Iris pigment epithelial cell (primary cell): ENCODE results near the gene HNRNPM.
"Not testable (repeated sequence)": the region's sequence is repeated elsewhere in the genome, so short reads cannot be mapped to it uniquely, and the experiment has no call there.

ENCODE experiments used
- DNase-seq: peaks from one replicate; pipeline ENCODE4 v3.0.0-alpha.2; 2011; ENCODE audit warnings: low read depth

Gene HNRNPM

DNA sequence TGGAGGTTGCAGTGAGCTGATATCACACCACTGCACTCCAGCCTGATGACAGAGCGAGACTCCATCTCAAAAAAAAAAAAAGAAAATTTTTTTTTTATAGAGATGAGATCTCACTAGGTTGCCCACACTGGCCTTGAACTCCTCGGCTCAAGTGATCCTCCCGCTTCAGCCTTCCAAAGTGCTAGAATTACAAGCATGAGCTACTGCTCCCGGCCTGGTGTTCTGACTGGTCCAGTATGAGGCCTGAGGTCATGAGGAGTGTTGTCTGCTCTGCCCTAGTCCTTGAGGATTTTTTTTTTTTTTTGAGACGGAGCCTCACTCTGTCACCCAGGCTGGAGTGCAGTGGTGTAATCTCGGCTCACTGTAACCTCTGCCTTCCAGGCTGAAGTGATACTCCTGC lies 19.4 kb upstream of the HNRNPM start:
- DNase-seq, result not testable (repeated sequence)

GRCh38 chr19:8426283-8426682 lies 18.5 kb upstream of the HNRNPM start:
- DNase-seq, result no peak

- no peak for DNase-seq
Observed at GRCh38 chr19:8429044-8429443, 15.7 kb upstream of the HNRNPM start.

GRCh38 chr19:8429826-8430225 lies 14.9 kb upstream of the HNRNPM start:
- no peak for DNase-seq

DNA sequence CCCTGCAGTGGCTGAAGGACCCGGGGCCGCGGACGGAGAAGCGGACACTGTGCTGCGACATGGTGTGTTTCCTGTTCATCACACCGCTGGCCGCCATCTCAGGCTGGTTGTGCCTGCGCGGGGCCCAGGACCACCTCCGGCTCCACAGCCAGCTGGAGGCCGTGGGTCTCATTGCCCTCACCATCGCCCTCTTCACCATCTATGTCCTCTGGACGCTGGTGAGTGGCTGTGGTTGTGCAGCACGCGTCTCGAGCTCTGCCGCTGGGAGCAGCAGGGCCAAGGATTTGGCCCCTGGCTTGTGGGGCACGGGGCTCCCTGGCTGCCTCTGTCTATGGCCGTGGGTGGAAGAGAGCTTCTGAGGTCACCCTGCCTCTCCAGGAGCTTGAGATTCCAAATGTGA lies 14.1 kb upstream of the HNRNPM start:
- DNase-seq, result no peak

- no peak for DNase-seq
Observed at GRCh38 chr19:8438236-8438635, 6.5 kb upstream of the HNRNPM start.

- no peak for DNase-seq
Observed at GRCh38 chr19:8441725-8442544, 2.8 kb upstream of the HNRNPM start.

- DNase-seq, result not testable (repeated sequence)
Observed at GRCh38 chr19:8444140-8444676, 567 bp upstream of the HNRNPM start.

- DNase-seq, result peak; percentile 45
Observed at GRCh38 chr19:8445488-8446001, 770 bp downstream of the HNRNPM start.

- DNase-seq, result peak; percentile 27
Observed at GRCh38 chr19:8446061-8446709, 1.4 kb downstream of the HNRNPM start.

DNA sequence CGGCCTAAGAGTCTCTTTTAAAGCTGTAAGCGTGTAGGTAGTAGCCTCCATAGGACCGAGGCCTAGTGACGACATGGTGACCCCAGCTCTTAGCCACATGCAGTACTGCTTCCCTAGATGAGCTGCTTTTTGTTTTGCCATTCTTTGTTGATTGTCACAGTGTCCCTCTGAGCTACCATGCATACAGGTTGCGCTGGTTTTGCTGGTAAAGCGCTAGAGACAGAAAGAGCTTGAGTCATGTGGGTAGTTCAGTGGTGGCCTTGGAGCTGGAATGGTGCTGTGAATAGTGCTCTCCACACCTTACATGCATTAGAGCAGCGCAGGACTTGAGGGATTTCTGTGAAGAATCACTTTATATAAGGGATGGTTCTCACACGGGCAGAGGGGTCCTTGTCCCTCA lies 5.1 kb downstream of the HNRNPM start:
- DNase-seq, result no peak

- DNase-seq, result no peak
Observed at GRCh38 chr19:8451377-8451776, 6.6 kb downstream of the HNRNPM start.

DNA sequence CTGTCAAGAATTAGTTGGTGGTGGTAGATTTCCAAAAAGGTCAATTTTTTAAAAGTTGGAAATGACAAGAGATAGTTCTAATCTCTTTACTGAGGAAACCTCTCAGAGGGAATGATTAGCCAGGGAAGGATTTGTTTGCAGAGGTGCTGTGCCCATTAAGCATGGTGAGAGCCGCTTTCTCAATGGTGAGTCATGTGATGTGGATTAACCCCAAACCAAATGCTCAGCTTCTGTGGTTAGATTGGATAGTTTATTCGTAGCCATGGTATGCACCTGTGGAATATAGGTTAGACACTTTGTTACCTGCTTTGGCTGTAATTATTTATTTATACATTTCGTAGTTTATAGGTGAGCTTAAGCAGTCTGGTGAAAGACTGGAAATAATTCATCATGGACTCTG lies 7.1 kb downstream of the HNRNPM start:
- DNase-seq, result peak; percentile 86

- no peak for DNase-seq
Observed at GRCh38 chr19:8452446-8453123, 7.8 kb downstream of the HNRNPM start.

DNA sequence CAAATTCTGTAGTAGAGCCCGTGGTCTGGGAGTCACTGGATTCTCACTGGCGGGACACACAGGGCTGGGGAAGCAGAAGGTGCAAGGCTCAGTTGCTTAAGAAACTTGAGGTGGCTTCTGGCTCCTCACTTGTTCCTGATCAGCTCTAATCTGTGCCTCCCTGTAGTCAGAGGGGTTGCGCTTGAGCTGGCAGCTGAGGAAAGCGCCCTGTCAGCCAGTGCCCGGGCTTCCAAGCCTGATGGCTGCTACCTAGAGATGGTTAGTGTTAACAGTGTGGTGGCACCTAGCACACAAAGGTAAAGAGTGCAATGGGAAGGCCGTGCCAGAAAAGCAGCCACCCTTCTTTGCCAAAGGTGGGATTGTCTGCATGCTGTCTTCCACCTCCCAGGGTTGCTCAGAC lies 8.8 kb downstream of the HNRNPM start:
- no peak for DNase-seq

DNA sequence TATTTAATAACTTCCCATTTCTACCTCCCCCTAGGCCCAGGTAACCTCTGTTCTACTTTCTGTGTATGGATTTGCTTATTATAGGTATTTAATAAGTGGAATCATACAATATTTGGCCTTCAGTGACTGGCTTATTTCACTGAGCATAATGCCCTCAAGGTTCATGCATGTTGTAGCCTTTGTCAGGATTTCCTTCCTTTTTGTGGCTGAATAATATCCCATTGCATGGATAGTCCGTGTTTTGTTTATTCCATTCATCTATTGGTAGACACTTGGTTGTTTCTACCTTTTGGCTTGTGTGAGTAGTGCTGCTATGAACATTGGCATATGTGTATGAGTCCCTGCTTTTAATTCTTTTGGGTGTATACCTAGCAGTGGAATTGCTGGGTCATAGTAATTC lies 9.4 kb downstream of the HNRNPM start:
- DNase-seq, result no peak

GRCh38 chr19:8455018-8455417 lies 10.2 kb downstream of the HNRNPM start:
- DNase-seq, result no peak

- DNase-seq, result no peak
Observed at GRCh38 chr19:8456064-8456463, 11.3 kb downstream of the HNRNPM start.

DNA sequence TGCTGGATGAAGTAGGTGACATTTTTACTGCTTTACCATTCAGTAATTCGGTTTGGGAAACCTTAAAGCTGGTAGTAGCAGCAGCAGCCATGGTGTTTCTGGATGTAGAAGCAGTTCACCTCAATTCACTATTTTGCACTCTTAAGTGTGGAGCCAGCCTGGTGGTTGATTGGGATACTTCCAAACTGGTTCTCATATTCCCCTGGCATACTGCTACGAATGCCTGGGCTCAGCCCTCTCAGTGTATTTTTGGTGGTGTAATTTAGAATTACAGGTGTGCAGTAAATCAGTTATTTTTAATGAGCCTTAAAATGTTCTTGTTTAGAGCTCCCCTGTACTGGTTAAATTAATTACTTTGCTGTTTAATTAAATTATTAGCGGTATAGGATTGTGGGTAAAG lies 12.4 kb downstream of the HNRNPM start:
- DNase-seq, result no peak

GRCh38 chr19:8457827-8458226 lies 13.1 kb downstream of the HNRNPM start:
- no peak for DNase-seq

DNA sequence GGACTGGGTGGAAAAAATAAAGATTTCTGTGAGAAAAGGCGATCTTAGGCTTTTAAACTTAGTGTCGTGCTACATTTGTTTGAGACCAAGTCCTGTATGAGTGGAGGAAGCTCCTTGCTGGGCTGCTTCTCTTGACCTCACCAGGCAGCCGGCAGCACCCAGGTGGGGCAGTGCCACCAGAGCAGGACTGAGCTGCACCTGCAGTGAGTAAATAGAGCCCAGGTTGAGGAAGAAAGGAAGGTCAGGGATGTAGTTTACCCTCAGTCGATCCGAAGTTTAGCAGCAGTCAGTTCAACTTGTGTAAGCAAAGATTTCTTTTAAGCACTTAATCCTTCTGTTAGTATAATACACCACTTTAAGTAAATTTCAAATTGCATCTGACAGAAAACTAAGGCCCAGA lies 13.6 kb downstream of the HNRNPM start:
- DNase-seq, result no peak

- peak; percentile 55 for DNase-seq
Observed at GRCh38 chr19:8459095-8459494, 14.3 kb downstream of the HNRNPM start.
